Omental fat pad (tissue), 4 donors: ENCODE results near the gene PCDHGA10. TPM values are rescaled to one million over a fixed set of nuclear protein-coding genes. Genes with fewer than 3 reads are reported as not detected.

Source experiments
- ATAC-seq: fragments of 150-250 bp; one replicate; pipeline ENCODE4 v1.9.1; 2016; ENCODE audit warnings: mild to moderate bottlenecking, moderate library complexity; ENCODE audit not compliant: low FRiP score
- DNase-seq: peaks from one replicate; pipeline ENCODE4 v3.0.0-alpha.2; 2019; ENCODE audit warnings: low spot score
- CTCF ChIP-seq, 3 donors: fragments of 450-650 bp; IDR thresholded peaks; one replicate each; pipeline ENCODE4 v1.5.1; 2016 to 2017; ENCODE audit warnings: antibody characterized with exemption in 3 of 3, mild to moderate bottlenecking in 3 of 3, moderate library complexity in 2 of 3
- total RNA-seq, 4 donors: library from RNA; depleted of rRNA; stranded (reverse); fragments of >200 nt; gene quantifications; one replicate each; pipeline ENCODE4 v1.1.0, GENCODE V29; 2016

The PCDHGA10 gene
- total RNA-seq, result 10 to 100 TPM in 1 of 4 donors, 1 to 10 TPM in 3; 5.5 to 14.0 (median 6.8) TPM

DNA sequence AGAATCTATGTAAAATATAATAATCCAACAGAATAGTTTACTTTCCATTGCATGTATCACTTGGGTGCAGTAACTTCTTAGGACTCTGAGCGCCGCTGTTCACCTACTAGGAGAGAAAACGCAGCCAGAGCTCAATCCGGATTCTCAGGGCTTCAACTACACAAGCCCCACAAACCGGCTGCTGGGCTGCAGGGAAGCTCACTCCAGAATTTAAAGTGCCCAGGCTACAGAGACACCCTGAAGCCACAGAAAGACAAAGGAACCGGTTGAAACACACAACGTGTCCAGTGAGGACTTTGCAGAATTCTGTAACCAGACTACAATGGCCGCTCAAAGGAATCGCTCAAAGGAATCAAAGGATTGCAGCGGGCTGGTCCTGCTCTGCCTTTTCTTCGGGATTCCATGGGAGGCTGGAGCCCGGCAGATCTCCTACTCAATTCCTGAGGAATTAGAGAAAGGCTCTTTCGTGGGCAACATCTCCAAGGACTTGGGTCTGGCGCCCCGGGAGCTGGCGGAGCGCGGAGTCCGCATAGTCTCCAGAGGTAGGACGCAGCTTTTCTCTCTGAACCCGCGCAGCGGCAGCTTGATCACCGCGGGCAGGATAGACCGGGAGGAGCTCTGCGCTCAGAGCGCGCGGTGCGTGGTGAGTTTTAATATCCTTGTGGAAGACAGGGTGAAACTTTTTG is at the start of gene PCDHGA10:
PCDHGA10 (plus strand) TSS at position 134 of the 686 bp plus-strand sequence; CDS start at position 323, 189 bp downstream.
- ATAC-seq, result no peak
- no peak for DNase-seq
- TF ChIP-seq CTCF (IDR thresholded peaks at IDR 0.05), result no peak

GRCh38 chr5:141363952-141364660 is 48.7 kb upstream of the PCDHGA10 start, which contains the start of gene PCDHGA5:
Gene PCDHGA5, plus strand, starts transcription at chr5:141364162. Its CDS starts 169 bp downstream, at chr5:141364331.
- ATAC-seq (no peak), DNase-seq (no peak)
- TF ChIP-seq CTCF (IDR thresholded peaks at IDR 0.05), result no peak

DNA sequence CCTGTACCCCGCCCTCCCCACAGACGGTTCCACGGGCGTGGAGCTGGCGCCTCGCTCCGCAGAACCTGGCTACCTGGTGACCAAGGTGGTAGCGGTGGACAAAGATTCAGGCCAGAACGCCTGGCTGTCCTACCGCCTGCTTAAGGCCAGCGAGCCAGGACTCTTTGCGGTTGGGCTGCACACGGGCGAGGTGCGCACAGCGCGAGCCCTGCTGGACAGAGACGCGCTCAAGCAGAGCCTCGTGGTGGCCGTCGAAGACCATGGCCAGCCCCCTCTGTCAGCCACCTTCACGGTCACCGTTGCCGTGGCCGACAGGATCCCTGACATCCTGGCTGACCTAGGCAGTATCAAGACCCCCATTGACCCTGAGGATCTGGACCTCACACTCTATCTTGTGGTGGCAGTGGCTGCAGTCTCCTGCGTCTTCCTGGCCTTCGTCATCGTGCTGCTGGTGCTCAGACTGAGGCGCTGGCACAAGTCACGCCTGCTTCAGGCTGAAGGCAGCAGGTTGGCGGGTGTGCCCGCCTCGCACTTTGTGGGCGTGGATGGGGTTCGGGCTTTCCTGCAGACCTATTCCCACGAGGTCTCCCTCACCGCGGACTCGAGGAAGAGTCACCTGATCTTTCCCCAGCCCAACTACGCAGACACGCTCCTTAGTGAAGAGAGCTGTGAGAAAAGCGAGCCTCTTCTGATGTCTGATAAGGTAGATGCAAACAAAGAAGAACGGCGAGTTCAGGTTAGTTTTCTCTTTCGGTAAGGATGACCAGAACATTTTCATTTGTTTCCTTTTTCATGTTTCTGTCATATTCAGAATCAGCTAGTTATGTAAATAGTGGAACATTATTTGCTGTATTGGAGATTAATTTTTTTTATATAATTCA is 46.5 kb upstream of the PCDHGA10 start:
- no peak for ATAC-seq
- no peak for TF ChIP-seq CTCF (IDR thresholded peaks at IDR 0.05)
- DNase-seq, result no peak

DNA sequence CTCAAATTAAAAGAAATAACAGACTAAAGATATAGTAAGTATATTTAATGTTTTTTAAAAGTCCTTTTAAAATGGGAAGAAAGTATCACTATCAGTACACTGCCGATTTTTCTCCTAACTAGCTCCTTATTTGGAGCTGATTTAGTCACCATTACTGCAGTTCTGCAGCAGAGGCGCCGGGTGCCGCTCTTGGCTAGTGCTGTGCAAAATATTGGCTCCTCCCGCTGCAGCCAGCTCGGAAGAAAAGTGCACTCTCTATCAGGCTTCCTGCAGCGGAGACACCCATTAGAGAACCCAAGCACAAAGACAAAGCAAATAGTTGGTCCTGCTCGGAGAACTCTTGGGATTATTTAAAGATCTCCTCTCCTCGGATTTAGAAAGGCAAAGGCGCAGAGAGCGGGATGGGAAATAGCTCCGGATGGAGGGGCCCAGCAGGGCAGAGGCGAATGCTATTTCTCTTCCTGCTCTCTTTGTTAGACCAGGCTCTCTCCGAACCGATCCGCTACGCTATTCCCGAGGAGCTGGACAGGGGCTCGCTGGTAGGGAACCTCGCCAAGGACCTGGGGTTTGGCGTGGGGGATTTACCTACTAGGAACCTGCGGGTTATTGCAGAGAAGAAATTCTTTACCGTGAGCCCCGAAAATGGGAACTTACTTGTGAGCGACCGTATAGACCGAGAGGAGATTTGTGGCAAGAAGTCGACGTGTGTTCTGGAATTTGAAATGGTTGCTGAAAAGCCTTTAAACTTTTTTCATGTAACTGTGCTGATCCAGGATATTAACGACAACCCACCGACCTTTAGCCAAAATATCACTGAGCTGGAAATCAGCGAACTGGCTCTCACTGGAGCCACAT is 42.6 kb upstream of the PCDHGA10 start, which contains the start of gene PCDHGB3:
PCDHGB3 (plus strand) TSS at position 249 of the 855 bp plus-strand sequence; CDS start at position 402, 153 bp downstream.
- TF ChIP-seq CTCF (IDR thresholded peaks at IDR 0.05), result no peak
- DNase-seq, result no peak
- ATAC-seq, result no peak

- no peak for TF ChIP-seq CTCF (IDR thresholded peaks at IDR 0.05)
- DNase-seq (no peak), ATAC-seq (no peak)
Measured at GRCh38 chr5:141371572-141372475, 41.0 kb upstream of the PCDHGA10 start.
